Peyer's patch (tissue), 4 donors: ENCODE data around the gene AMOT.

Source experiments
- CTCF ChIP-seq, 6 experiments: fragments of 450-650 bp in 4 of 6; fragments of 200-600 bp in 2 of 6; sonication (generic) in 1 of 6; IDR thresholded peaks; one replicate each; pipeline ENCODE4 v1.5.1; 2017 to 2019; ENCODE audit warnings: antibody characterized with exemption in 6 of 6, mild to moderate bottlenecking in 3 of 6, moderate library complexity in 1 of 6
- POLR2A ChIP-seq, 2 donors: fragments of 450-650 bp; IDR thresholded peaks; one replicate each; pipeline ENCODE4 v1.5.1; 2017; ENCODE audit warnings: antibody characterized with exemption in 2 of 2, mild to moderate bottlenecking in 2 of 2, moderate library complexity in 2 of 2

- TF ChIP-seq CTCF (IDR thresholded peaks at IDR 0.05) = no peak
- TF ChIP-seq POLR2A (IDR thresholded peaks at IDR 0.05) = no peak
Observed at GRCh38 chrX:112759966-112760365, 80.7 kb downstream of the AMOT start.
